Natural killer cell (primary cell): Measurements from ENCODE around the gene AGPAT3. TPM values are rescaled to one million over a fixed set of nuclear protein-coding genes. Genes with fewer than 3 reads are reported as not detected.
A peak's percentile ranks its signal among the peaks of the same experiment; 100 is the strongest.

Experiments
- ATAC-seq, 3 donors: fragments of 150-1000 bp in 2 of 3; fragments of 200-7000 bp in 1 of 3; cut with Tn5 transposase; 1 replicate in 1 of 3; 2 replicates in 2 of 3; pipeline ENCODE4 v1.10.0; 2021; ENCODE audit warnings: mild to moderate bottlenecking in 2 of 3, moderate library complexity in 2 of 3
- DNase-seq, 2 donors: peaks; one replicate each; pipeline versions ENCODE4 v3.0.0 to v3.0.0-alpha.2; 2013 to 2021; ENCODE audit warnings: mixed read lengths in 1 of 2
- H3K27ac ChIP-seq: one replicate; pipeline ENCODE4 v1.5.1; 2013; ENCODE audit warnings: mild to moderate bottlenecking, low read length
- H3K27me3 ChIP-seq: one replicate; pipeline ENCODE4 v1.6.1; 2013; ENCODE audit warnings: low read length; ENCODE audit not compliant: control insufficient read depth, insufficient read depth
- H3K36me3 ChIP-seq: one replicate; pipeline ENCODE4 v1.6.1; 2013; ENCODE audit warnings: low read length; ENCODE audit not compliant: control insufficient read depth, insufficient read depth
- H3K4me1 ChIP-seq: one replicate; pipeline ENCODE4 v1.6.1; 2013; ENCODE audit warnings: low read length; ENCODE audit not compliant: control insufficient read depth, insufficient read depth
- H3K4me3 ChIP-seq: one replicate; pipeline ENCODE4 v1.5.1; 2013; ENCODE audit warnings: low read length
- H3K9me3 ChIP-seq: one replicate; pipeline ENCODE4 v1.6.1; 2013; ENCODE audit warnings: low read length; ENCODE audit not compliant: control insufficient read depth, insufficient read depth
- H3K27ac Mint-ChIP-seq, 2 donors: one replicate each; pipeline ENCODE4 v1.8.0; 2022; ENCODE audit warnings: mild to moderate bottlenecking in 2 of 2, mixed read lengths in 2 of 2, moderate library complexity in 1 of 2
- H3K27me3 Mint-ChIP-seq, 2 donors: one replicate each; pipeline ENCODE4 v1.8.0; 2022; ENCODE audit warnings: low read depth in 2 of 2, mixed read lengths in 2 of 2
- H3K36me3 Mint-ChIP-seq: one replicate; pipeline ENCODE4 v1.8.0; 2022; ENCODE audit warnings: mixed read lengths
- H3K4me1 Mint-ChIP-seq, 2 donors: one replicate each; pipeline ENCODE4 v1.8.0; 2022; ENCODE audit warnings: mixed read lengths in 2 of 2
- H3K4me3 Mint-ChIP-seq: one replicate; pipeline ENCODE4 v1.8.0; 2022; ENCODE audit warnings: mild to moderate bottlenecking, moderate library complexity, mixed read lengths
- H3K9me3 Mint-ChIP-seq, 2 donors: one replicate each; pipeline ENCODE4 v1.8.0; 2022; ENCODE audit warnings: mixed read lengths in 2 of 2
- CTCF ChIP-seq: fragments of 200-600 bp; IDR thresholded peaks from one replicate; pipeline ENCODE4 v1.8.0; 2022; ENCODE audit warnings: antibody characterized with exemption
- WGBS: methylation state at CpG from one replicate; pipeline ENCODE4 v1.1.7; 2013; ENCODE audit warnings: missing lambda C conversion rate; ENCODE audit not compliant: insufficient coverage; 5-methylcytosine and 5-hydroxymethylcytosine counted together
- intact Hi-C: fragments of 100-400 bp; cut with micrococcal nuclease; formaldehyde crosslinking; loops from one replicate; pipeline ENCODE4 v1.14.2; 2022
- total RNA-seq, 4 donors: library from RNA; stranded (reverse); fragments of 120-200 nt in 1 of 4; gene quantifications; one replicate each; pipeline versions ENCODE4 v1.2.3 to v1.2.4, GENCODE V29; 2013 to 2022

Gene AGPAT3
- total RNA-seq, 3 donors from 2014 or later (not counting 1 experiment from before 2014, with no cell fraction given) = 39.5 to 45.7 (median 42.3) TPM

GRCh38 chr21:44006017-44006619 is 141.1 kb downstream of the AGPAT3 start:
- H3K27ac ChIP-seq = no peak overlapping the region
- no peak overlapping the region for H3K4me3 Mint-ChIP-seq
- no peak overlapping the region for H3K27ac Mint-ChIP-seq

GRCh38 chr21:44006656-44007055 is 141.6 kb downstream of the AGPAT3 start:
- ATAC-seq (no peak), DNase-seq (no peak)
- H3K4me1 ChIP-seq = peaks cover 22% of the 10 kb centered on the region
- Mint-ChIP-seq H3K4me1 (peaks cover 21 to 23% of the 10 kb centered on the region in 2 donors), H3K9me3 (no peaks in the 10 kb centered on the region), H3K36me3 (no peaks in the 10 kb centered on the region), H3K27me3 (no peaks in the 10 kb centered on the region), H3K4me3 (no peak overlapping the region), H3K27ac (no peak overlapping the region)
- intact Hi-C loops = no loop called here
- 97% methylated on average over 6 of the region's 8 CpGs for WGBS
- no peak for TF ChIP-seq CTCF
- H3K27me3 ChIP-seq = no peaks in the 10 kb centered on the region
- no peak overlapping the region for H3K4me3 ChIP-seq
- H3K9me3 ChIP-seq = no peaks in the 10 kb centered on the region
- H3K36me3 ChIP-seq = no peaks in the 10 kb centered on the region
- H3K27ac ChIP-seq = no peak overlapping the region

More at GRCh38 chr21:44006017-44006619, 141.1 kb downstream of the AGPAT3 start:
- no peak for TF ChIP-seq CTCF
- Mint-ChIP-seq H3K27me3 (no peaks in the 10 kb centered on the region), H3K4me1 (peaks cover 16 to 18% of the 10 kb centered on the region in 2 donors), H3K36me3 (no peaks in the 10 kb centered on the region), H3K9me3 (no peaks in the 10 kb centered on the region)
- no peaks in the 10 kb centered on the region for H3K9me3 ChIP-seq
- DNase-seq (no peak), ATAC-seq (no peak)
- 91% methylated on average over 7 of the region's 9 CpGs for WGBS
- no peak overlapping the region for H3K4me3 ChIP-seq
- no peaks in the 10 kb centered on the region for H3K36me3 ChIP-seq
- intact Hi-C loops = no loop called here
- H3K4me1 ChIP-seq = peaks cover 17% of the 10 kb centered on the region
- H3K27me3 ChIP-seq = no peaks in the 10 kb centered on the region

GRCh38 chr21:44010429-44010828 is 145.4 kb downstream of the AGPAT3 start:
- no peak for ATAC-seq
- peaks cover 44 to 47% of the 10 kb centered on the region in 2 donors for H3K4me1 Mint-ChIP-seq
- H3K27ac Mint-ChIP-seq = peak overlapping the region; percentile 95
- H3K27me3 ChIP-seq = no peaks in the 10 kb centered on the region
- no peaks in the 10 kb centered on the region for H3K27me3 Mint-ChIP-seq
- TF ChIP-seq CTCF = no peak
- peaks cover 36% of the 10 kb centered on the region for H3K4me1 ChIP-seq
- H3K27ac ChIP-seq = peak overlapping the region; percentile 70
- no peaks in the 10 kb centered on the region for H3K36me3 Mint-ChIP-seq
- H3K36me3 ChIP-seq = no peaks in the 10 kb centered on the region
- peak overlapping the region; percentile 93 for H3K4me3 Mint-ChIP-seq
- 67% methylated on average over 9 of the region's 9 CpGs for WGBS
- no peaks in the 10 kb centered on the region for H3K9me3 Mint-ChIP-seq
- intact Hi-C loops = loop anchor here (5.0 to 10.0 kb wide), 2 partner anchors 57 to 364 kb away; no protein-coding TSS in a partner anchor
- H3K4me3 ChIP-seq = no peak overlapping the region
- no peak for DNase-seq
- no peaks in the 10 kb centered on the region for H3K9me3 ChIP-seq

GRCh38 chr21:44011123-44011522 is 146.1 kb downstream of the AGPAT3 start:
- WGBS = 85% methylated on average over 9 of the region's 9 CpGs
- H3K36me3 ChIP-seq = no peaks in the 10 kb centered on the region
- H3K4me3 ChIP-seq = no peak overlapping the region
- H3K27me3 ChIP-seq = no peaks in the 10 kb centered on the region
- no peaks in the 10 kb centered on the region for H3K36me3 Mint-ChIP-seq
- intact Hi-C loops = loop anchor here (5.0 to 10.0 kb wide), 2 partner anchors 56 to 364 kb away; no protein-coding TSS in a partner anchor
- no peaks in the 10 kb centered on the region for H3K27me3 Mint-ChIP-seq
- peak overlapping the region; percentile 95 for H3K27ac Mint-ChIP-seq
- no peak for ATAC-seq
- peak overlapping the region; percentile 93 for H3K4me3 Mint-ChIP-seq
- H3K4me1 ChIP-seq = peaks cover 41% of the 10 kb centered on the region
- H3K9me3 ChIP-seq = no peaks in the 10 kb centered on the region
- H3K4me1 Mint-ChIP-seq = peaks cover 50 to 53% of the 10 kb centered on the region in 2 donors
- no peaks in the 10 kb centered on the region for H3K9me3 Mint-ChIP-seq
- no peak for TF ChIP-seq CTCF
- H3K27ac ChIP-seq = peak overlapping the region; percentile 21
- DNase-seq = no peak
